H9 (cell line): ENCODE results near the gene TSPAN18. TPM values are rescaled to one million over a fixed set of nuclear protein-coding genes. Genes with fewer than 3 reads are reported as not detected.
A peak's percentile ranks its signal among the peaks of the same experiment; 100 is the strongest.

ENCODE experiments used
- DNase-seq: peaks from one replicate; pipeline ENCODE4 v3.0.0-alpha.2; 2017
- H2AFZ ChIP-seq: one replicate; pipeline ENCODE4 v1.6.1; 2013; ENCODE audit warnings: mild to moderate bottlenecking, low read length, control low read depth, moderate library complexity
- H2AK5ac ChIP-seq: 2 replicates; pipeline ENCODE4 v1.6.1; 2013; ENCODE audit warnings: low read length, control low read depth, mixed read lengths; ENCODE audit not compliant: insufficient read length
- H2BK120ac ChIP-seq: one replicate; pipeline ENCODE4 v1.6.1; 2013; ENCODE audit warnings: low read depth, mild to moderate bottlenecking, low read length, control low read depth, inconsistent platforms; ENCODE audit not compliant: poor library complexity, severe bottlenecking
- H2BK12ac ChIP-seq: 2 replicates; pipeline ENCODE4 v1.6.1; 2013; ENCODE audit warnings: low read length, control low read depth, mixed read lengths, low read depth; ENCODE audit not compliant: insufficient read length
- H2BK15ac ChIP-seq: 2 replicates; pipeline ENCODE4 v1.6.1; 2013; ENCODE audit warnings: low read depth, low read length, control low read depth
- H2BK20ac ChIP-seq: one replicate; pipeline ENCODE4 v1.6.1; 2013; ENCODE audit warnings: low read depth, mild to moderate bottlenecking, low read length, control low read depth, inconsistent platforms; ENCODE audit not compliant: poor library complexity, severe bottlenecking
- H2BK5ac ChIP-seq: 2 replicates; pipeline ENCODE4 v1.6.1; 2013; ENCODE audit warnings: low read length, control low read depth, mixed read lengths; ENCODE audit not compliant: insufficient read length
- H3K14ac ChIP-seq: 2 replicates; pipeline ENCODE4 v1.6.1; 2013; ENCODE audit warnings: low read length, control low read depth; ENCODE audit not compliant: insufficient read depth
- H3K18ac ChIP-seq: 2 replicates; pipeline ENCODE4 v1.6.1; 2013; ENCODE audit warnings: low read depth, mild to moderate bottlenecking, mixed read lengths, low read length, control low read depth; ENCODE audit not compliant: insufficient read length
- H3K23ac ChIP-seq: 2 replicates; pipeline ENCODE4 v1.6.1; 2013; ENCODE audit warnings: low read length, control low read depth, mixed read lengths, low read depth; ENCODE audit not compliant: insufficient read length
- H3K23me2 ChIP-seq: 2 replicates; pipeline ENCODE4 v1.6.1; 2013; ENCODE audit warnings: low read depth, mild to moderate bottlenecking, mixed read lengths, low read length, control low read depth; ENCODE audit not compliant: insufficient read length, poor library complexity, severe bottlenecking
- H3K27ac ChIP-seq: 2 replicates; pipeline ENCODE4 v1.5.1; 2013; ENCODE audit warnings: low read length, control low read depth, mixed read lengths, low read depth; ENCODE audit not compliant: insufficient read length
- H3K27me3 ChIP-seq: 2 replicates; pipeline ENCODE4 v1.6.1; 2013; ENCODE audit warnings: low read length, control low read depth, inconsistent platforms; ENCODE audit not compliant: insufficient read depth
- H3K4ac ChIP-seq: 2 replicates; pipeline ENCODE4 v1.6.1; 2013; ENCODE audit warnings: low read depth, mild to moderate bottlenecking, control low read depth, inconsistent platforms, low read length, moderate library complexity
- H3K4me1 ChIP-seq: 2 replicates; pipeline ENCODE4 v1.6.1; 2013; ENCODE audit warnings: low read length, control low read depth, inconsistent platforms; ENCODE audit not compliant: insufficient read depth
- H3K4me2 ChIP-seq: 2 replicates; pipeline ENCODE4 v1.6.1; 2013; ENCODE audit warnings: low read length, control low read depth, mixed read lengths; ENCODE audit not compliant: insufficient read length, insufficient read depth
- H3K56ac ChIP-seq: 2 replicates; pipeline ENCODE4 v1.6.1; 2013; ENCODE audit warnings: low read depth, mild to moderate bottlenecking, mixed read lengths, low read length, control low read depth; ENCODE audit not compliant: insufficient read length
- H3K79me1 ChIP-seq: 2 replicates; pipeline ENCODE4 v1.6.1; 2013; ENCODE audit warnings: low read depth, mild to moderate bottlenecking, moderate library complexity, low read length, control low read depth, inconsistent platforms; ENCODE audit not compliant: insufficient read depth, poor library complexity, severe bottlenecking
- H3K79me2 ChIP-seq: 2 replicates; pipeline ENCODE4 v1.6.1; 2013; ENCODE audit warnings: low read length, control low read depth, inconsistent platforms; ENCODE audit not compliant: insufficient read depth
- H3K9ac ChIP-seq: 2 replicates; pipeline ENCODE4 v1.6.1; 2013; ENCODE audit warnings: low read length, control low read depth, mixed read lengths; ENCODE audit not compliant: insufficient read length; ENCODE audit errors: extremely low read depth
- H3K9me3 ChIP-seq: one replicate; pipeline ENCODE4 v1.6.1; 2013; ENCODE audit warnings: low read depth, low read length, inconsistent platforms; ENCODE audit not compliant: control insufficient read depth
- H3T11ph ChIP-seq: one replicate; pipeline ENCODE4 v1.6.1; 2013; ENCODE audit warnings: mild to moderate bottlenecking, low read length, control low read depth, inconsistent platforms
- H4K20me1 ChIP-seq: one replicate; pipeline ENCODE4 v1.6.1; 2013; ENCODE audit not compliant: control insufficient read depth, insufficient read length, insufficient read depth
- H4K5ac ChIP-seq: 2 replicates; pipeline ENCODE4 v1.6.1; 2013; ENCODE audit warnings: low read depth, mild to moderate bottlenecking, mixed read lengths, low read length, control low read depth; ENCODE audit not compliant: insufficient read length
- H4K8ac ChIP-seq: replicated peaks from 2 replicates; pipeline ENCODE4 v1.6.1; 2013; ENCODE audit warnings: low read length, control low read depth, mixed read lengths, low read depth; ENCODE audit not compliant: insufficient read length
- H4K91ac ChIP-seq: 2 replicates; pipeline ENCODE4 v1.6.1; 2013; ENCODE audit warnings: low read depth, mild to moderate bottlenecking, moderate library complexity, mixed read lengths, low read length, control low read depth; ENCODE audit not compliant: insufficient read length
- H3K27ac Mint-ChIP-seq, 3 experiments: 2 replicates in 2 of 3; 3 replicates in 1 of 3; pipeline ENCODE4 v1.8.0; 2020 to 2021; ENCODE audit warnings: mixed read lengths in 3 of 3, mild to moderate bottlenecking in 1 of 3, moderate library complexity in 1 of 3
- H3K27me3 Mint-ChIP-seq: 2 replicates; pipeline ENCODE4 v1.8.0; 2021; ENCODE audit warnings: low read depth, mild to moderate bottlenecking, moderate library complexity, mixed read lengths
- H3K36me3 Mint-ChIP-seq, 3 experiments: 2 replicates in 2 of 3; 3 replicates in 1 of 3; pipeline ENCODE4 v1.8.0; 2020 to 2021; ENCODE audit warnings: low read depth in 3 of 3, mixed read lengths in 3 of 3; ENCODE audit not compliant: insufficient read depth in 1 of 3
- H3K4me1 Mint-ChIP-seq, 2 experiments: 2 replicates each; pipeline ENCODE4 v1.8.0; 2020; ENCODE audit warnings: mixed read lengths in 2 of 2
- H3K4me3 Mint-ChIP-seq, 2 experiments: 2 replicates in 1 of 2; 3 replicates in 1 of 2; pipeline ENCODE4 v1.8.0; 2020 to 2021; ENCODE audit warnings: mild to moderate bottlenecking in 2 of 2, mixed read lengths in 2 of 2, moderate library complexity in 1 of 2
- H3K9me3 Mint-ChIP-seq, 2 experiments: 2 replicates in 1 of 2; 3 replicates in 1 of 2; pipeline ENCODE4 v1.8.0; 2020; ENCODE audit warnings: mild to moderate bottlenecking in 2 of 2, mixed read lengths in 2 of 2, moderate library complexity in 1 of 2
- WGBS: extraction: QIAGEN DNeasy Blood & Tissue Kit; methylation state at CpG from one replicate; pipeline ENCODE4 v1.1.7; 2013; ENCODE audit warnings: missing lambda C conversion rate, low lambda C conversion rate, mixed read lengths; ENCODE audit not compliant: insufficient read length; ENCODE audit errors: extremely low coverage; 5-methylcytosine and 5-hydroxymethylcytosine counted together
- total RNA-seq: library from RNA; stranded (reverse); gene quantifications from 2 replicates; pipeline ENCODE4 v1.2.1, GENCODE V29; 2021
- TF ChIP-seq, protein P1 (sequence below): fragments of 200-600 bp; sonication (generic); conservative IDR thresholded peaks from 3 replicates; pipeline ENCODE4 v1.8.0; 2021; ENCODE audit warnings: antibody characterized with exemption, mild to moderate bottlenecking

TSPAN18 gene
- total RNA-seq, 1 experiment from 2014 or later, result 25.3 TPM

GRCh38 chr11:44725757-44726282 is 942 bp upstream of the TSPAN18 start:
- Histone ChIP-seq H3K9ac (no peak overlapping the region), H4K91ac (no peak overlapping the region), H2BK20ac (no peak overlapping the region), H2AFZ (no peak overlapping the region), H3K23me2 (peaks cover 18% of the 10 kb centered on the region), H2AK5ac (no peak overlapping the region), H3K4me1 (peaks cover 12% of the 10 kb centered on the region; the same call in 1 of the 2 replicates), H3K56ac (no peak overlapping the region), H3K4me2 (peak overlapping the region; percentile 43), H2BK12ac (no peak overlapping the region), H3K18ac (no peak overlapping the region), H2BK15ac (no peak overlapping the region), H3K27me3 (peaks cover 25% of the 10 kb centered on the region), H3K4ac (no peak overlapping the region), H2BK5ac (no peak overlapping the region), H3T11ph (no peak overlapping the region), H4K8ac (no peak overlapping the region), H3K79me2 (no peaks in the 10 kb centered on the region), H2BK120ac (no peak overlapping the region), H3K23ac (no peak overlapping the region), H3K79me1 (no peaks in the 10 kb centered on the region), H3K27ac (no peak overlapping the region), H4K5ac (no peak overlapping the region), H3K14ac (no peak overlapping the region), H3K9me3 (no peaks in the 10 kb centered on the region), H4K20me1 (no peaks in the 10 kb centered on the region)
- H3K9me3 Mint-ChIP-seq, result no peaks in the 10 kb centered on the region; a peak in 1 of 5 replicates
- peak overlapping the region; percentile 12 to 90 (median 36); a peak in 4 of 7 replicates for H3K27ac Mint-ChIP-seq
- no CpG with 5 or more reads among the region's 10 CpGs for WGBS
- peak overlapping the region; percentile 71 to 76 for H3K4me3 Mint-ChIP-seq
- no peaks in the 10 kb centered on the region for H3K36me3 Mint-ChIP-seq
- peaks cover 64% of the 10 kb centered on the region for H3K27me3 Mint-ChIP-seq
- peaks cover 55 to 58% of the 10 kb centered on the region in 2 experiments for H3K4me1 Mint-ChIP-seq
- peak; percentile 36 for DNase-seq
- TF ChIP-seq, protein P1, sequence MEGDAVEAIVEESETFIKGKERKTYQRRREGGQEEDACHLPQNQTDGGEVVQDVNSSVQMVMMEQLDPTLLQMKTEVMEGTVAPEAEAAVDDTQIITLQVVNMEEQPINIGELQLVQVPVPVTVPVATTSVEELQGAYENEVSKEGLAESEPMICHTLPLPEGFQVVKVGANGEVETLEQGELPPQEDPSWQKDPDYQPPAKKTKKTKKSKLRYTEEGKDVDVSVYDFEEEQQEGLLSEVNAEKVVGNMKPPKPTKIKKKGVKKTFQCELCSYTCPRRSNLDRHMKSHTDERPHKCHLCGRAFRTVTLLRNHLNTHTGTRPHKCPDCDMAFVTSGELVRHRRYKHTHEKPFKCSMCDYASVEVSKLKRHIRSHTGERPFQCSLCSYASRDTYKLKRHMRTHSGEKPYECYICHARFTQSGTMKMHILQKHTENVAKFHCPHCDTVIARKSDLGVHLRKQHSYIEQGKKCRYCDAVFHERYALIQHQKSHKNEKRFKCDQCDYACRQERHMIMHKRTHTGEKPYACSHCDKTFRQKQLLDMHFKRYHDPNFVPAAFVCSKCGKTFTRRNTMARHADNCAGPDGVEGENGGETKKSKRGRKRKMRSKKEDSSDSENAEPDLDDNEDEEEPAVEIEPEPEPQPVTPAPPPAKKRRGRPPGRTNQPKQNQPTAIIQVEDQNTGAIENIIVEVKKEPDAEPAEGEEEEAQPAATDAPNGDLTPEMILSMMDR, result no peak
